ENCODE results near the gene BIRC2. TPM values are rescaled to one million over a fixed set of nuclear protein-coding genes. Genes with fewer than 3 reads are reported as not detected.

The BIRC2 gene
- total and polyA plus RNA-seq, 4 donors = 14.1 to 46.7 (median 29.5) TPM

GRCh38 chr11:102360681-102361080 is 13.7 kb downstream of the BIRC2 start:
- Histone ChIP-seq H3K4me3 (ENCODE audit: low read depth in 1 of 3, low read length in 3 of 3) (no peak overlapping the region), H3K27ac (ENCODE audit: low read depth in 1 of 2, low read length in 2 of 2) (no peak overlapping the region), H3K9ac (ENCODE audit: low read depth in 1 of 2, low read length in 2 of 2) (no peak overlapping the region), H3K4me1 (ENCODE audit: control insufficient read depth in 4 of 4, insufficient read depth in 4 of 4, low read length in 3 of 4) (no peaks in the 10 kb centered on the region), H3K27me3 (ENCODE audit: control insufficient read depth in 4 of 4, insufficient read depth in 4 of 4, low read length in 3 of 4) (no peaks in the 10 kb centered on the region), H3K36me3 (ENCODE audit: control insufficient read depth in 4 of 4, insufficient read depth in 3 of 4, low read depth in 1 of 4, low read length in 3 of 4) (peaks cover 0 to 44% (median 43%) of the 10 kb centered on the region in 4 donors), H3K9me3 (ENCODE audit: control insufficient read depth in 4 of 4, low read length in 3 of 4) (no peaks in the 10 kb centered on the region)
- no peak for DNase-seq (ENCODE audit: low spot score)
- no peak for TF ChIP-seq ZBTB33 (IDR thresholded peaks at IDR 0.05)
- TF ChIP-seq FOXA1 (IDR thresholded peaks at IDR 0.05) = no peak
- TF ChIP-seq JUND (IDR thresholded peaks at IDR 0.05) = no peak
- no peak for TF ChIP-seq RAD21 (IDR thresholded peaks at IDR 0.05)
- no peak for TF ChIP-seq EGR1 (IDR thresholded peaks at IDR 0.05; ENCODE audit: low read depth in 2 of 2)
- no peak for TF ChIP-seq SP1 (IDR thresholded peaks at IDR 0.05)
- TF ChIP-seq NR2F2 (IDR thresholded peaks at IDR 0.05) = no peak
- TF ChIP-seq ATF3 (IDR thresholded peaks at IDR 0.05) = no peak
- no peak for TF ChIP-seq MAX (IDR thresholded peaks at IDR 0.05)
- WGBS = 94% methylated on average over 3 of the region's 3 CpGs

GRCh38 chr11:102361086-102362031 is 14.3 kb downstream of the BIRC2 start:
- Histone ChIP-seq H3K9ac (ENCODE audit: low read depth in 1 of 2, low read length in 2 of 2) (no peak overlapping the region), H3K9me3 (ENCODE audit: control insufficient read depth in 4 of 4, low read length in 3 of 4) (no peaks in the 10 kb centered on the region), H3K36me3 (ENCODE audit: control insufficient read depth in 4 of 4, insufficient read depth in 3 of 4, low read depth in 1 of 4, low read length in 3 of 4) (peaks cover 0 to 50% (median 46%) of the 10 kb centered on the region in 4 donors), H3K4me3 (ENCODE audit: low read depth in 1 of 3, low read length in 3 of 3) (no peak overlapping the region), H3K27ac (ENCODE audit: low read depth in 1 of 2, low read length in 2 of 2) (no peak overlapping the region), H3K27me3 (ENCODE audit: control insufficient read depth in 4 of 4, insufficient read depth in 4 of 4, low read length in 3 of 4) (no peaks in the 10 kb centered on the region), H3K4me1 (ENCODE audit: control insufficient read depth in 4 of 4, insufficient read depth in 4 of 4, low read length in 3 of 4) (no peaks in the 10 kb centered on the region)
- 96% methylated on average over 5 of the region's 5 CpGs for WGBS
- no peak for TF ChIP-seq ZBTB33 (IDR thresholded peaks at IDR 0.05)
- TF ChIP-seq REST (IDR thresholded peaks at IDR 0.05) = no peak
- TF ChIP-seq HNF4A (conservative IDR thresholded peaks at IDR 0.05) = no peak
- TF ChIP-seq FOXA1 (IDR thresholded peaks at IDR 0.05) = no peak
- TF ChIP-seq YY1 (IDR thresholded peaks at IDR 0.05) = no peak
- TF ChIP-seq NR2F2 (IDR thresholded peaks at IDR 0.05) = no peak
- TF ChIP-seq RAD21 (IDR thresholded peaks at IDR 0.05) = no peak
- no peak for TF ChIP-seq SP1 (IDR thresholded peaks at IDR 0.05)
- no peak for TF ChIP-seq FOXA2 (IDR thresholded peaks at IDR 0.05)
- DNase-seq (ENCODE audit: low spot score) = no peak

Data from liver (tissue), 9 donors.